H1 (cell line): ENCODE data around the gene CACNA2D4. TPM values are rescaled to one million over a fixed set of nuclear protein-coding genes. Genes with fewer than 3 reads are reported as not detected.

Experiments used
- CTCF ChIA-PET: fragments of 300-600 bp; sonication (Branson Sonifier 250); formaldehyde crosslinking; loops from one replicate; lab custom pipeline; 2021; ENCODE audit not compliant: partially characterized antibody; lab: Charles Lee
- POLR2A ChIA-PET: fragments of 300-600 bp; sonication (Branson Sonifier 250); formaldehyde crosslinking; loops from one replicate; lab custom pipeline; 2021; ENCODE audit warnings: inconsistent platforms; ENCODE audit not compliant: partially characterized antibody; lab: Charles Lee
- DNase-seq, 2 experiments: peaks; one replicate each; pipeline versions ENCODE4 v3.0.0 to v3.0.0-alpha.2; 2010 to 2022; ENCODE audit warnings: low spot score in 2 of 2, low read depth in 1 of 2, mixed read lengths in 1 of 2
- FAIRE-seq: peaks from 2 replicates; lab custom pipeline; 2011; peaks lifted over from hg19 to GRCh38; lab: Jason Lieb, UNC
- H2AFZ ChIP-seq: 2 replicates; pipeline ENCODE4 v1.8.1; 2012; ENCODE audit warnings: low read length, inconsistent platforms
- H2AK5ac ChIP-seq: 2 replicates; pipeline ENCODE4 v1.6.1; 2013; ENCODE audit warnings: low read depth, low read length
- H2BK120ac ChIP-seq: replicated peaks from 2 replicates; pipeline ENCODE3; 2013; ENCODE audit warnings: low read depth, low read length, inconsistent platforms
- H2BK12ac ChIP-seq: 2 replicates; pipeline ENCODE4 v1.6.1; 2013; ENCODE audit warnings: low read depth, low read length
- H2BK15ac ChIP-seq: 2 replicates; pipeline ENCODE4 v1.6.1; 2013; ENCODE audit warnings: low read length
- H2BK20ac ChIP-seq: 2 replicates; pipeline ENCODE4 v1.6.1; 2013; ENCODE audit warnings: low read length
- H2BK5ac ChIP-seq: 2 replicates; pipeline ENCODE4 v1.6.1; 2013; ENCODE audit warnings: low read depth, low read length
- H3K14ac ChIP-seq: 2 replicates; pipeline ENCODE4 v1.6.1; 2013; ENCODE audit warnings: inconsistent platforms; ENCODE audit not compliant: insufficient read length
- H3K18ac ChIP-seq: 2 replicates; pipeline ENCODE4 v1.6.1; 2013; ENCODE audit warnings: low read length; ENCODE audit errors: extremely low read depth
- H3K23ac ChIP-seq: 2 replicates; pipeline ENCODE4 v1.6.1; 2013; ENCODE audit warnings: inconsistent platforms; ENCODE audit not compliant: insufficient read length
- H3K23me2 ChIP-seq: 2 replicates; pipeline ENCODE4 v1.6.1; 2013; ENCODE audit warnings: low read depth, low read length
- H3K27ac ChIP-seq: 2 replicates; pipeline ENCODE4 v1.6.1; 2011; ENCODE audit warnings: low read depth, low read length, inconsistent platforms
- H3K27me3 ChIP-seq, 4 experiments: replicated peaks in 1 of 4; 1 replicate in 1 of 4; 2 replicates in 3 of 4; pipeline versions ENCODE4 v1.6.1 to v1.8.1; 2011 to 2013; ENCODE audit warnings: low read length in 3 of 4, mild to moderate bottlenecking in 3 of 4, inconsistent platforms in 2 of 4, mixed read lengths in 2 of 4, moderate library complexity in 1 of 4; ENCODE audit not compliant: control insufficient read depth in 3 of 4, insufficient read depth in 3 of 4; ENCODE audit errors: extremely low read depth in 1 of 4
- H3K36me3 ChIP-seq, 4 experiments: 2 replicates each; pipeline versions ENCODE4 v1.6.1 to v1.8.1; 2011 to 2013; ENCODE audit warnings: mild to moderate bottlenecking in 4 of 4, low read length in 3 of 4, moderate library complexity in 2 of 4, control low read depth in 1 of 4, inconsistent platforms in 1 of 4; ENCODE audit not compliant: insufficient read depth in 4 of 4, control insufficient read depth in 2 of 4
- H3K4ac ChIP-seq: replicated peaks from 2 replicates; pipeline ENCODE3; 2013; ENCODE audit warnings: low read length, low read depth, mixed read lengths, inconsistent platforms; ENCODE audit not compliant: insufficient read length
- H3K4me1 ChIP-seq, 4 experiments: replicated peaks in 1 of 4; 1 replicate in 1 of 4; 2 replicates in 3 of 4; pipeline versions ENCODE4 v1.6.1 to v1.8.1; 2011 to 2013; ENCODE audit warnings: low read length in 3 of 4, inconsistent platforms in 2 of 4, mixed read lengths in 1 of 4; ENCODE audit not compliant: insufficient read depth in 4 of 4, control insufficient read depth in 3 of 4
- H3K4me2 ChIP-seq, 2 experiments: 2 replicates each; pipeline versions ENCODE4 v1.6.1 to v1.8.1; 2011 to 2013; ENCODE audit warnings: low read depth in 2 of 2, low read length in 2 of 2, control low read depth in 1 of 2, inconsistent platforms in 1 of 2, mild to moderate bottlenecking in 1 of 2; ENCODE audit not compliant: insufficient read depth in 1 of 2
- H3K4me3 ChIP-seq, 4 experiments: fragments of 200-600, 300-600 bp in 1 of 4; sonication (generic), shearing (Covaris generic), sonication (Bioruptor Twin) in 1 of 4; 2 replicates each; pipeline versions ENCODE4 v1.5.1 to v1.8.1; 2011 to 2016; ENCODE audit warnings: low read length in 4 of 4, low read depth in 3 of 4, control low read depth in 2 of 4, inconsistent platforms in 2 of 4, mild to moderate bottlenecking in 2 of 4, mixed read lengths in 1 of 4, moderate library complexity in 1 of 4; ENCODE audit not compliant: insufficient read depth in 2 of 4; ENCODE audit errors: extremely low read depth in 1 of 4
- H3K56ac ChIP-seq: replicated peaks from 2 replicates; pipeline ENCODE3; 2013; ENCODE audit warnings: low read depth, mild to moderate bottlenecking, mixed read lengths, low read length, inconsistent platforms; ENCODE audit not compliant: insufficient read length
- H3K79me1 ChIP-seq: 2 replicates; pipeline ENCODE4 v1.6.1; 2013; ENCODE audit warnings: low read depth, low read length, control low read depth
- H3K79me2 ChIP-seq, 2 experiments: 2 replicates each; pipeline versions ENCODE4 v1.6.1 to v1.8.1; 2012 to 2013; ENCODE audit warnings: low read length in 2 of 2, mild to moderate bottlenecking in 2 of 2, inconsistent platforms in 1 of 2; ENCODE audit not compliant: insufficient read depth in 2 of 2, control insufficient read depth in 1 of 2
- H3K9ac ChIP-seq, 4 experiments: replicated peaks in 1 of 4; 1 replicate in 1 of 4; 2 replicates in 3 of 4; pipeline versions ENCODE4 v1.6.1 to v1.8.1; 2011 to 2013; ENCODE audit warnings: low read depth in 3 of 4, low read length in 3 of 4, control low read depth in 2 of 4, mild to moderate bottlenecking in 2 of 4, moderate library complexity in 2 of 4, inconsistent platforms in 1 of 4; ENCODE audit errors: extremely low read depth in 1 of 4
- H3K9me3 ChIP-seq, 2 experiments: 2 replicates each; pipeline versions ENCODE4 v1.6.1 to v1.8.1; 2012 to 2013; ENCODE audit warnings: mild to moderate bottlenecking in 2 of 2, moderate library complexity in 2 of 2, control low read depth in 1 of 2, inconsistent platforms in 1 of 2, low read depth in 1 of 2, low read length in 1 of 2, mixed read lengths in 1 of 2; ENCODE audit not compliant: insufficient read depth in 2 of 2
- H4K20me1 ChIP-seq, 2 experiments: replicated peaks in 1 of 2; 2 replicates each; pipeline versions ENCODE3 to v1.8.1; 2011 to 2013; ENCODE audit warnings: inconsistent platforms in 2 of 2, low read length in 2 of 2, mild to moderate bottlenecking in 1 of 2; ENCODE audit not compliant: insufficient read depth in 2 of 2, control insufficient read depth in 1 of 2
- H4K5ac ChIP-seq: 2 replicates; pipeline ENCODE4 v1.6.1; 2013; ENCODE audit warnings: low read length, low read depth, mixed read lengths, inconsistent platforms; ENCODE audit not compliant: insufficient read length
- H4K8ac ChIP-seq: 2 replicates; pipeline ENCODE4 v1.8.0; 2013; ENCODE audit warnings: mild to moderate bottlenecking, moderate library complexity, low read length, inconsistent platforms; ENCODE audit not compliant: insufficient read depth; ENCODE audit errors: extremely low read depth
- H4K91ac ChIP-seq: replicated peaks from 2 replicates; pipeline ENCODE3; 2013; ENCODE audit warnings: low read length, mixed read lengths, inconsistent platforms; ENCODE audit not compliant: insufficient read length
- ASH2L ChIP-seq: fragments of 200-600, 300-600 bp; sonication (generic); IDR thresholded peaks from one replicate; pipeline ENCODE4 v1.7.1; 2017; ENCODE audit warnings: low read length
- CTCF ChIP-seq, 3 experiments: IDR thresholded peaks; 1 replicate in 2 of 3; 2 replicates in 1 of 3; pipeline versions ENCODE4 v1.5.1 to v1.6.1; 2011; ENCODE audit warnings: low read length in 3 of 3, mild to moderate bottlenecking in 3 of 3, inconsistent platforms in 2 of 3, low read depth in 1 of 3, moderate library complexity in 1 of 3; ENCODE audit not compliant: insufficient read depth in 1 of 3; ENCODE audit errors: control extremely low read depth in 1 of 3
- RBBP5 ChIP-seq: IDR thresholded peaks from 2 replicates; pipeline ENCODE4 v1.7.1; 2012; ENCODE audit warnings: low read depth, mild to moderate bottlenecking, inconsistent platforms, low read length, moderate library complexity, borderline replicate concordance
- SIN3A ChIP-seq, 2 experiments: IDR thresholded peaks in 1 of 2; conservative IDR thresholded peaks in 1 of 2; 2 replicates each; pipeline ENCODE4 v1.6.1; 2011 to 2012; ENCODE audit warnings: low read length in 2 of 2, improper control_type of control experiment in 1 of 2, low read depth in 1 of 2, mild to moderate bottlenecking in 1 of 2
- SP2 ChIP-seq: IDR thresholded peaks from 2 replicates; pipeline ENCODE4 v1.6.1; 2012; ENCODE audit warnings: mild to moderate bottlenecking, low read length, inconsistent platforms
- WGBS, 2 experiments: shearing (Covaris generic) in 1 of 2; methylation state at CpG; one replicate each; pipeline versions ENCODE4 v1.1.6 to v1.1.7; 2013 to 2015; ENCODE audit warnings: low lambda C conversion rate in 2 of 2, mixed read lengths in 2 of 2, inconsistent platforms in 1 of 2, low coverage in 1 of 2, missing lambda C conversion rate in 1 of 2; ENCODE audit not compliant: insufficient replicate concordance in 2 of 2, insufficient coverage in 1 of 2, insufficient read length in 1 of 2; ENCODE audit errors: extremely low coverage in 1 of 2, missing lambda C conversion rate in 1 of 2; 5-methylcytosine and 5-hydroxymethylcytosine counted together
- polyA plus RNA-seq, 7 experiments: library from polyadenylated mRNA; depleted of rRNA in 3 of 7; stranded (reverse) in 5 of 7; unstranded in 2 of 7; fragments of >200 nt in 5 of 7; fragments of 200-250 nt in 2 of 7; gene quantifications; 1 replicate in 5 of 7; 2 replicates in 1 of 7; 4 replicates in 1 of 7; pipeline versions ENCODE4 v1.2.1 to v1.2.3, GENCODE V29; 2011 to 2013; ENCODE audit warnings: missing spikeins in 2 of 7, mixed read lengths in 2 of 7
- total RNA-seq: library from RNA; stranded (reverse); fragmentation: NEBNext Ultra II Directional; extraction: Animal tissue kit (Norgen Biotek cat#: 25700); gene quantifications from 2 replicates; pipeline ENCODE4 v1.2.1, GENCODE V29; 2021

CACNA2D4 gene
- total and polyA plus RNA-seq, 2 of the 8 experiments (the other 6 are each of a cell fraction or from before 2014, with no cell fraction given) = 0.44 to 0.88 TPM

GRCh38 chr12:1931642-1932041 lies 13.2 kb upstream of the CACNA2D4 start:
- Histone ChIP-seq H3K14ac (no peak overlapping the region), H3K9me3 (no peaks in the 10 kb centered on the region), H3K4me3 (no peak overlapping the region), H3K4ac (no peak overlapping the region), H3K36me3 (no peaks in the 10 kb centered on the region), H2BK15ac (no peak overlapping the region), H3K56ac (no peak overlapping the region), H3K4me2 (no peak overlapping the region), H2BK20ac (no peak overlapping the region), H4K20me1 (peaks cover 0 to 4% of the 10 kb centered on the region in 2 experiments), H4K8ac (no peak overlapping the region), H2BK120ac (no peak overlapping the region), H3K79me2 (no peaks in the 10 kb centered on the region), H3K4me1 (peaks cover 0 to 2% (median 0%) of the 10 kb centered on the region in 4 experiments; a peak in 1 of 7 replicates), H2BK5ac (no peak overlapping the region), H3K18ac (no peak overlapping the region), H2AK5ac (no peak overlapping the region), H4K91ac (no peak overlapping the region), H3K23ac (no peak overlapping the region), H3K23me2 (peaks cover 5% of the 10 kb centered on the region), H3K27ac (no peak overlapping the region), H2AFZ (no peak overlapping the region), H3K27me3 (no peaks in the 10 kb centered on the region; a peak in 1 of 7 replicates), H2BK12ac (no peak overlapping the region), H3K9ac (no peak overlapping the region), H3K79me1 (no peaks in the 10 kb centered on the region), H4K5ac (no peak overlapping the region)
- CTCF ChIA-PET = interaction anchor here (1.2 to 3.8 kb wide), 3 partner anchors 9 to 141 kb away, joined by 4 to 19 read pairs (median 5); no protein-coding TSS in a partner anchor
- WGBS, 2 experiments = 86% methylated on average over 9 of the region's 9 CpGs; no CpG with 5 or more reads in 1 of the 2 experiments
- POLR2A ChIA-PET = no interaction called here
- DNase-seq = no peak
- FAIRE-seq = no peak
- TF ChIP-seq RBBP5 = no peak
- TF ChIP-seq SP2 = no peak
- TF ChIP-seq CTCF (IDR thresholded peaks at IDR 0.05; ENCODE audit: control extremely low read depth in 1 of 3, insufficient read depth in 1 of 3, low read depth in 1 of 3, low read length in 3 of 3) = no peak
- TF ChIP-seq SIN3A (conservative IDR thresholded peaks at IDR 0.05 in 1 of 2, IDR thresholded peaks at IDR 0.05 in 1 of 2; ENCODE audit: low read depth in 1 of 2, low read length in 2 of 2) = no peak
- no peak for TF ChIP-seq ASH2L
